ENCODE data around the gene CBARP.

Gene CBARP

GRCh38 chr19:1237754-1238368 is at the start of gene CBARP:
Gene CBARP, minus strand, starts transcription at chr19:1238005. Its CDS starts 1,905 bp downstream, at chr19:1236100.
- no peak for DNase-seq (ENCODE audit: low read depth)
- H3K4me3 ChIP-seq (ENCODE audit: low read depth, low read length), result peak within 1 kb of the TSS; percentile 67

- peak overlapping the region; percentile 26 for H3K4me3 ChIP-seq (ENCODE audit: low read depth, low read length)
- DNase-seq (ENCODE audit: low read depth), result no peak
Measured at GRCh38 chr19:1286487-1287353, 48.9 kb upstream of the CBARP start.

GRCh38 chr19:1285737-1286360 is 48.0 kb upstream of the CBARP start, which contains the start of gene EFNA2:
Gene EFNA2, plus strand, starts transcription at chr19:1285873. Its CDS starts 296 bp downstream, at chr19:1286169.
- no peak for DNase-seq (ENCODE audit: low read depth)
- peak within 1 kb of the TSS; percentile 26 for H3K4me3 ChIP-seq (ENCODE audit: low read depth, low read length)

GRCh38 chr19:1284979-1285736 is 47.4 kb upstream of the CBARP start:
- DNase-seq (ENCODE audit: low read depth), result no peak
- no peak overlapping the region for H3K4me3 ChIP-seq (ENCODE audit: low read depth, low read length)

- no peak overlapping the region for H3K4me3 ChIP-seq (ENCODE audit: low read depth, low read length)
Measured at GRCh38 chr19:1284293-1284978, 46.6 kb upstream of the CBARP start.

GRCh38 chr19:1283917-1284292 is 46.1 kb upstream of the CBARP start:
- no peak overlapping the region for H3K4me3 ChIP-seq (ENCODE audit: low read depth, low read length)
- no peak for DNase-seq (ENCODE audit: low read depth)

More at GRCh38 chr19:1284293-1284978, 46.6 kb upstream of the CBARP start:
- DNase-seq (ENCODE audit: low read depth), result no peak

- no peak overlapping the region for H3K4me3 ChIP-seq (ENCODE audit: low read depth, low read length)
- no peak for DNase-seq (ENCODE audit: low read depth)
Measured at GRCh38 chr19:1283207-1283916, 45.6 kb upstream of the CBARP start.

GRCh38 chr19:1282588-1283206 is 44.9 kb upstream of the CBARP start:
- H3K4me3 ChIP-seq (ENCODE audit: low read depth, low read length), result no peak overlapping the region
- DNase-seq (ENCODE audit: low read depth), result no peak

GRCh38 chr19:1281569-1282287 is 43.9 kb upstream of the CBARP start:
- no peak for DNase-seq (ENCODE audit: low read depth)
- H3K4me3 ChIP-seq (ENCODE audit: low read depth, low read length), result no peak overlapping the region

- H3K4me3 ChIP-seq (ENCODE audit: low read depth, low read length), result no peak overlapping the region
- DNase-seq (ENCODE audit: low read depth), result no peak
Measured at GRCh38 chr19:1280636-1281568, 43.1 kb upstream of the CBARP start.

- H3K4me3 ChIP-seq (ENCODE audit: low read depth, low read length), result no peak overlapping the region
- DNase-seq (ENCODE audit: low read depth), result no peak
Measured at GRCh38 chr19:1279782-1280341, 42.1 kb upstream of the CBARP start.

- no peak for DNase-seq (ENCODE audit: low read depth)
- H3K4me3 ChIP-seq (ENCODE audit: low read depth, low read length), result no peak overlapping the region
Measured at GRCh38 chr19:1278713-1279660, 41.2 kb upstream of the CBARP start.

GRCh38 chr19:1278074-1278473 is 40.3 kb upstream of the CBARP start:
- no peak for DNase-seq (ENCODE audit: low read depth)
- no peak overlapping the region for H3K4me3 ChIP-seq (ENCODE audit: low read depth, low read length)

- DNase-seq (ENCODE audit: low read depth), result no peak
- H3K4me3 ChIP-seq (ENCODE audit: low read depth, low read length), result no peak overlapping the region
Measured at GRCh38 chr19:1277061-1277460, 39.3 kb upstream of the CBARP start.

GRCh38 chr19:1276628-1277022 is 38.8 kb upstream of the CBARP start:
- DNase-seq (ENCODE audit: low read depth), result no peak

More at GRCh38 chr19:1276628-1277022, 38.8 kb upstream of the CBARP start:
- H3K4me3 ChIP-seq (ENCODE audit: low read depth, low read length), result peak overlapping the region; percentile 75
